ENCODE measurements around the gene PARP3. TPM values are rescaled to one million over a fixed set of nuclear protein-coding genes. Genes with fewer than 3 reads are reported as not detected.

PARP3 gene
- total RNA-seq, 1 donor from 2014 or later = 12.4 TPM

- Mint-ChIP-seq H3K27ac (ENCODE audit: unreplicated experiment) (no peak overlapping the region), H3K9me3 (ENCODE audit: unreplicated experiment) (no peaks in the 10 kb centered on the region)
- DNase-seq (ENCODE audit: extremely low spot score, unreplicated experiment) = no peak
Observed at GRCh38 chr3:51944451-51945021, 2.4 kb downstream of the PARP3 start.

GRCh38 chr3:51945031-51945840, 3.1 kb downstream of the PARP3 start:
- DNase-seq (ENCODE audit: extremely low spot score, unreplicated experiment) = no peak
- Mint-ChIP-seq H3K4me1 (ENCODE audit: unreplicated experiment) (peaks cover 24% of the 10 kb centered on the region), H3K27me3 (ENCODE audit: unreplicated experiment) (no peaks in the 10 kb centered on the region), H3K27ac (ENCODE audit: unreplicated experiment) (no peak overlapping the region), H3K36me3 (ENCODE audit: unreplicated experiment) (no peaks in the 10 kb centered on the region), H3K4me3 (ENCODE audit: unreplicated experiment) (no peak overlapping the region), H3K9me3 (ENCODE audit: unreplicated experiment) (no peaks in the 10 kb centered on the region)
- no peak for TF ChIP-seq CTCF (IDR thresholded peaks at IDR 0.05)

More at GRCh38 chr3:51944451-51945021, 2.4 kb downstream of the PARP3 start:
- TF ChIP-seq CTCF (IDR thresholded peaks at IDR 0.05) = no peak
- Mint-ChIP-seq H3K4me1 (ENCODE audit: unreplicated experiment) (peaks cover 26% of the 10 kb centered on the region), H3K27me3 (ENCODE audit: unreplicated experiment) (no peaks in the 10 kb centered on the region), H3K4me3 (ENCODE audit: unreplicated experiment) (no peak overlapping the region), H3K36me3 (ENCODE audit: unreplicated experiment) (no peaks in the 10 kb centered on the region)

GRCh38 chr3:51945926-51946705, 4.0 kb downstream of the PARP3 start:
- H3K4me3 Mint-ChIP-seq (ENCODE audit: unreplicated experiment) = no peak overlapping the region
- H3K27me3 Mint-ChIP-seq (ENCODE audit: unreplicated experiment) = no peaks in the 10 kb centered on the region
- H3K27ac Mint-ChIP-seq (ENCODE audit: unreplicated experiment) = no peak overlapping the region
- DNase-seq (ENCODE audit: extremely low spot score, unreplicated experiment) = no peak
- H3K36me3 Mint-ChIP-seq (ENCODE audit: unreplicated experiment) = no peaks in the 10 kb centered on the region
- TF ChIP-seq CTCF (IDR thresholded peaks at IDR 0.05) = no peak
- H3K9me3 Mint-ChIP-seq (ENCODE audit: unreplicated experiment) = no peaks in the 10 kb centered on the region
- H3K4me1 Mint-ChIP-seq (ENCODE audit: unreplicated experiment) = peaks cover 15% of the 10 kb centered on the region

GRCh38 chr3:51946796-51947195, 4.6 kb downstream of the PARP3 start:
- Mint-ChIP-seq H3K27me3 (ENCODE audit: unreplicated experiment) (no peaks in the 10 kb centered on the region), H3K9me3 (ENCODE audit: unreplicated experiment) (no peaks in the 10 kb centered on the region), H3K36me3 (ENCODE audit: unreplicated experiment) (no peaks in the 10 kb centered on the region), H3K4me1 (ENCODE audit: unreplicated experiment) (peaks cover 14% of the 10 kb centered on the region), H3K27ac (ENCODE audit: unreplicated experiment) (no peak overlapping the region), H3K4me3 (ENCODE audit: unreplicated experiment) (no peak overlapping the region)
- TF ChIP-seq CTCF (IDR thresholded peaks at IDR 0.05) = no peak
- DNase-seq (ENCODE audit: extremely low spot score, unreplicated experiment) = no peak
